ENCODE measurements around the gene ABCA7.

DNA sequence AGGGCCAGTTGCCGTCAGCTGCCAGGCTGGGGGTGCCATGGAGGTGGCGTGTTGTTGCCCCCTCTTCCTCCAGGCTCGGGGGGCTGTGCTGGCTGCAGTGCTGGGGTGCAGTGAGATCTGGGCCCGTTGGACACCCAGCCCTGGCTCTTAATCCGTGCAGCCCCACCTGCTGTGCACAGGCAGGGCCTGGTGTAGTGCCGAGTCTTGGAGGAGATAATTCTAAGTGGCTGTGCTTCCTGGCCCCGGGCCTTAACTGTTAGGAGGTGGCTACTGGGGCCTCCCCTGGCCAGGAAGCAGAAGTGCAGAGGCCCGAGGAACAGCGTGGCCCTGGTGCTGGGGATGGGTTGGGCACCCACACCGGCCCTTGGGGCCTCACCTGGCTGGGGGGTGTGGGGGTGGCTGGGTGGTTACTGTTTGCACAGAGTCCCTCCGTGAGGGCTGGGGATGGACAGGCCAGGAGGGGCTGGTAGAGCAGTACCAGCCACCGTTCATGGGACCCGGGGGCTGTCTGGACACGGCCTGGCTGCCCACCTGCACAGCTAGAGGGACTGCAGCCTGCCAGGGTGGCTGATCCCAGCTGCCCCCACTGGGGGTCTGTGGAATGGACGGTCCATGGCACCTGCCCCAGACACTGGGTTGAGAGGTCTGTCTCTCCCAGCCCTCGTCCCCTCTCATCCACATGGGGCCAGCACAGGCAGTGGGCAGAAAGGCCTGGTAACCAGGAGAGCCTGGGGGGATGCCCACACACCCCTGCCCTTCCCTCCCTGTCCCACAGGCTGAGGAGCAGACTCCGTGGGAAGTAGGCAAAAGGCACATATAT is 67.1 kb downstream of the ABCA7 start:
- TF ChIP-seq CTCF (conservative IDR thresholded peaks at IDR 0.05 in 1 of 2, IDR thresholded peaks at IDR 0.05 in 1 of 2; ENCODE audit: extremely low read depth in 1 of 2, insufficient read depth in 1 of 2, low read depth in 1 of 2, low read length in 2 of 2) (peak; percentile 6 to 39), EZH2 (IDR thresholded peaks at IDR 0.05; ENCODE audit: borderline replicate concordance, low read length) (no peak)

Data from mammary epithelial cell (primary cell).